CD8-positive, alpha-beta memory T cell (primary cell): ENCODE measurements around the gene CAPN1. TPM values are rescaled to one million over a fixed set of nuclear protein-coding genes. Genes with fewer than 3 reads are reported as not detected.
"Not testable (repeated sequence)": the region's sequence is repeated elsewhere in the genome, so short reads cannot be mapped to it uniquely, and the experiment has no call there.

Experiments used
- CTCF ChIA-PET: fragments of 350-600 bp; sonication (Branson Sonifier 250); formaldehyde crosslinking; loops from one replicate; lab custom pipeline; 2021; ENCODE audit warnings: antibody characterized with exemption; lab: Charles Lee
- POLR2A ChIA-PET: fragments of 350-600 bp; sonication (Branson Sonifier 250); formaldehyde crosslinking; loops from one replicate; lab custom pipeline; 2021; ENCODE audit warnings: antibody characterized with exemption; lab: Charles Lee
- DNase-seq, 5 donors: peaks; one replicate each; pipeline versions ENCODE4 v3.0.0 to v3.0.0-alpha.2; 2020 to 2022; ENCODE audit warnings: mixed read lengths in 1 of 5
- H3K27ac ChIP-seq: one replicate; pipeline ENCODE4 v1.7.0; 2013; ENCODE audit warnings: low read depth, mild to moderate bottlenecking, low read length, moderate library complexity
- H3K27me3 ChIP-seq: 2 replicates; pipeline ENCODE4 v1.7.0; 2013; ENCODE audit warnings: low read length, mild to moderate bottlenecking; ENCODE audit not compliant: insufficient read depth, poor library complexity, severe bottlenecking
- H3K36me3 ChIP-seq: 2 replicates; pipeline ENCODE4 v1.7.0; 2013; ENCODE audit warnings: mild to moderate bottlenecking, low read length, moderate library complexity; ENCODE audit not compliant: insufficient read depth
- H3K4me1 ChIP-seq: 2 replicates; pipeline ENCODE4 v1.7.0; 2013; ENCODE audit warnings: mild to moderate bottlenecking, low read length, moderate library complexity; ENCODE audit not compliant: insufficient read depth
- H3K4me3 ChIP-seq: 2 replicates; pipeline ENCODE4 v1.7.0; 2013; ENCODE audit warnings: mild to moderate bottlenecking, low read length
- H3K9me3 ChIP-seq: 2 replicates; pipeline ENCODE4 v1.7.0; 2013; ENCODE audit warnings: mild to moderate bottlenecking, low read length
- H3K27ac Mint-ChIP-seq, 8 donors: one replicate each; pipeline ENCODE4 v1.8.0; 2020 to 2021; ENCODE audit warnings: mixed read lengths in 8 of 8, mild to moderate bottlenecking in 6 of 8, inconsistent platforms in 3 of 8, moderate library complexity in 3 of 8
- H3K27me3 Mint-ChIP-seq, 2 donors: one replicate each; pipeline ENCODE4 v1.8.0; 2020 to 2021; ENCODE audit warnings: mixed read lengths in 2 of 2, mild to moderate bottlenecking in 1 of 2, moderate library complexity in 1 of 2
- H3K36me3 Mint-ChIP-seq, 3 donors: one replicate each; pipeline ENCODE4 v1.8.0; 2020 to 2021; ENCODE audit warnings: mixed read lengths in 3 of 3, inconsistent platforms in 1 of 3, mild to moderate bottlenecking in 1 of 3
- H3K4me1 Mint-ChIP-seq, 3 donors: one replicate each; pipeline ENCODE4 v1.8.0; 2020 to 2021; ENCODE audit warnings: mixed read lengths in 3 of 3, inconsistent platforms in 1 of 3, mild to moderate bottlenecking in 1 of 3
- H3K4me3 Mint-ChIP-seq, 7 donors: one replicate each; pipeline ENCODE4 v1.8.0; 2020 to 2021; ENCODE audit warnings: mixed read lengths in 7 of 7, mild to moderate bottlenecking in 6 of 7, moderate library complexity in 4 of 7, inconsistent platforms in 2 of 7
- H3K9me3 Mint-ChIP-seq, 5 donors: one replicate each; pipeline ENCODE4 v1.8.0; 2020 to 2022; ENCODE audit warnings: mixed read lengths in 5 of 5, mild to moderate bottlenecking in 3 of 5, moderate library complexity in 2 of 5, inconsistent platforms in 1 of 5
- polyA plus RNA-seq: library from polyadenylated mRNA; unstranded; fragments of 300-500 nt; fragmentation: Illumina TruSeq; gene quantifications from one replicate; pipeline ENCODE4 v1.2.3, GENCODE V29; 2021
- total RNA-seq, 2 experiments: library from RNA; stranded (reverse); gene quantifications; one replicate each; pipeline ENCODE4 v1.2.3, GENCODE V29; 2021

Gene CAPN1
- total and polyA plus RNA-seq, 3 experiments from 2014 or later: 88.2 to 110 (median 92.0) TPM

GRCh38 chr11:65165410-65166317 lies 16.1 kb upstream of the CAPN1 start:
- H3K9me3 Mint-ChIP-seq: no peaks in the 10 kb centered on the region
- Histone ChIP-seq H3K4me1 (no peaks in the 10 kb centered on the region), H3K27me3 (no peaks in the 10 kb centered on the region), H3K27ac (no peak overlapping the region), H3K36me3 (no peaks in the 10 kb centered on the region), H3K4me3 (no peak overlapping the region), H3K9me3 (no peaks in the 10 kb centered on the region)
- ChIA-PET POLR2A (interaction anchor here (0.6 to 1.0 kb wide), 3 partner anchors 11 to 798 kb away, joined by 4 to 9 read pairs (median 5); no protein-coding TSS in a partner anchor), CTCF (no interaction called here)
- no peaks in the 10 kb centered on the region for H3K36me3 Mint-ChIP-seq
- no peak overlapping the region for H3K4me3 Mint-ChIP-seq
- H3K4me1 Mint-ChIP-seq: no peaks in the 10 kb centered on the region
- DNase-seq: no peak
- peaks cover 5 to 6% of the 10 kb centered on the region in 2 donors for H3K27me3 Mint-ChIP-seq
- H3K27ac Mint-ChIP-seq: peak overlapping the region in 2 of 8 donors; percentile 71 to 75

- H3K27ac ChIP-seq: no peak overlapping the region
- CTCF ChIA-PET: interaction anchor here (0.6 kb wide), 1 partner anchor 164 kb away, joined by 3 read pairs; no protein-coding TSS in a partner anchor
- Mint-ChIP-seq H3K4me1 (no peaks in the 10 kb centered on the region), H3K9me3 (no peaks in the 10 kb centered on the region), H3K4me3 (no peak overlapping the region), H3K27ac (no peak overlapping the region), H3K36me3 (no peaks in the 10 kb centered on the region), H3K27me3 (peaks cover 0 to 6% of the 10 kb centered on the region in 2 donors)
- H3K4me3 ChIP-seq: no peak overlapping the region
- no peaks in the 10 kb centered on the region for H3K27me3 ChIP-seq
- no peak for DNase-seq
- H3K4me1 ChIP-seq: no peaks in the 10 kb centered on the region
- H3K9me3 ChIP-seq: no peaks in the 10 kb centered on the region
- H3K36me3 ChIP-seq: no peaks in the 10 kb centered on the region
- POLR2A ChIA-PET: no interaction called here
Observed at GRCh38 chr11:65166893-65167292, 14.8 kb upstream of the CAPN1 start.

GRCh38 chr11:65167656-65168055 lies 14.1 kb upstream of the CAPN1 start:
- Mint-ChIP-seq H3K9me3 (no peaks in the 10 kb centered on the region), H3K4me1 (no peaks in the 10 kb centered on the region), H3K27me3 (peaks cover 0 to 6% of the 10 kb centered on the region in 2 donors), H3K27ac (no peak overlapping the region), H3K4me3 (no peak overlapping the region), H3K36me3 (no peaks in the 10 kb centered on the region)
- H3K9me3 ChIP-seq: no peaks in the 10 kb centered on the region
- H3K27ac ChIP-seq: no peak overlapping the region
- H3K27me3 ChIP-seq: no peaks in the 10 kb centered on the region
- CTCF ChIA-PET: interaction anchor here (0.6 kb wide), 1 partner anchor 163 kb away, joined by 3 read pairs; no protein-coding TSS in a partner anchor
- H3K4me3 ChIP-seq: no peak overlapping the region
- H3K4me1 ChIP-seq: no peaks in the 10 kb centered on the region
- no peaks in the 10 kb centered on the region for H3K36me3 ChIP-seq
- POLR2A ChIA-PET: no interaction called here
- DNase-seq: no peak

GRCh38 chr11:65169164-65169641 lies 12.5 kb upstream of the CAPN1 start:
- Mint-ChIP-seq H3K4me1 (no peaks in the 10 kb centered on the region), H3K27me3 (peaks cover 0 to 6% of the 10 kb centered on the region in 2 donors), H3K36me3 (no peaks in the 10 kb centered on the region), H3K9me3 (no peaks in the 10 kb centered on the region), H3K4me3 (no peak overlapping the region), H3K27ac (peak overlapping the region in 2 of 8 donors; percentile 51 to 80)
- Histone ChIP-seq H3K4me1 (no peaks in the 10 kb centered on the region), H3K4me3 (no peak overlapping the region), H3K9me3 (no peaks in the 10 kb centered on the region), H3K27ac (peak overlapping the region; percentile 57), H3K27me3 (no peaks in the 10 kb centered on the region), H3K36me3 (no peaks in the 10 kb centered on the region)
- CTCF ChIA-PET: interaction anchor here (1.4 kb wide), 1 partner anchor 11 kb away, joined by 3 read pairs; no protein-coding TSS in a partner anchor
- DNase-seq: no peak
- POLR2A ChIA-PET: no interaction called here

GRCh38 chr11:65170058-65170534 lies 11.6 kb upstream of the CAPN1 start, which contains the start of gene SPDYC:
Gene SPDYC, plus strand, starts transcription at chr11:65170233. Its CDS starts 1,125 bp downstream, at chr11:65171358.
- H3K4me1 Mint-ChIP-seq: no peaks in the 10 kb centered on the region
- H3K4me3 ChIP-seq: no peak within 1 kb of the TSS
- ChIA-PET CTCF (interaction anchor here (0.7 to 1.4 kb wide), 2 partner anchors 10 to 12 kb away, joined by 3 read pairs; partner anchors contain the start of gene CAPN1), POLR2A (no interaction called here)
- no peaks in the 10 kb centered on the region for H3K9me3 ChIP-seq
- no peak for DNase-seq
- no peak within 1 kb of the TSS for H3K4me3 Mint-ChIP-seq
- peak within 1 kb of the TSS in 2 of 8 donors; percentile 51 to 80 for H3K27ac Mint-ChIP-seq
- no peaks in the 10 kb centered on the region for H3K27me3 ChIP-seq
- H3K4me1 ChIP-seq: no peaks in the 10 kb centered on the region
- no peaks in the 10 kb centered on the region for H3K36me3 Mint-ChIP-seq
- H3K27me3 Mint-ChIP-seq: peaks cover 0 to 4% of the 10 kb centered on the region in 2 donors
- no peaks in the 10 kb centered on the region for H3K36me3 ChIP-seq
- H3K27ac ChIP-seq: peak within 1 kb of the TSS; percentile 57
- H3K9me3 Mint-ChIP-seq: no peaks in the 10 kb centered on the region

- no peaks in the 10 kb centered on the region for H3K36me3 Mint-ChIP-seq
- H3K27me3 Mint-ChIP-seq: peaks cover 0 to 3% of the 10 kb centered on the region in 2 donors
- ChIA-PET POLR2A (no interaction called here), CTCF (no interaction called here)
- H3K4me1 Mint-ChIP-seq: no peaks in the 10 kb centered on the region
- no peaks in the 10 kb centered on the region for H3K4me1 ChIP-seq
- no peaks in the 10 kb centered on the region for H3K36me3 ChIP-seq
- no peak overlapping the region for H3K27ac Mint-ChIP-seq
- H3K27ac ChIP-seq: no peak overlapping the region
- H3K9me3 Mint-ChIP-seq: no peaks in the 10 kb centered on the region
- no peak for DNase-seq
- H3K4me3 ChIP-seq: no peak overlapping the region
- H3K27me3 ChIP-seq: no peaks in the 10 kb centered on the region
- H3K4me3 Mint-ChIP-seq: no peak overlapping the region
- no peaks in the 10 kb centered on the region for H3K9me3 ChIP-seq
Observed at GRCh38 chr11:65172600-65172999, 9.1 kb upstream of the CAPN1 start.

GRCh38 chr11:65174571-65175010 lies 7.1 kb upstream of the CAPN1 start:
- H3K9me3 Mint-ChIP-seq, DNase-seq, H3K4me3 ChIP-seq, H3K4me3 Mint-ChIP-seq, H3K4me1 ChIP-seq, H3K36me3 Mint-ChIP-seq, H3K27ac ChIP-seq, H3K27me3 Mint-ChIP-seq, CTCF ChIA-PET, H3K4me1 Mint-ChIP-seq, H3K27me3 ChIP-seq, H3K36me3 ChIP-seq, H3K9me3 ChIP-seq: not testable (repeated sequence)
- H3K27ac Mint-ChIP-seq: peak overlapping the region in 2 of 8 donors; percentile 32 to 74
- POLR2A ChIA-PET: interaction anchor here (0.5 kb wide), 1 partner anchor 168 kb away, joined by 4 read pairs; no protein-coding TSS in a partner anchor
